Duodenal mucosa (tissue), 2 donors: Measurements from ENCODE around the gene ASB5.

Source experiments
- H3K27ac ChIP-seq: one replicate; pipeline ENCODE4 v1.7.0; 2013; ENCODE audit warnings: low read depth, low read length
- H3K27me3 ChIP-seq, 2 donors: one replicate each; pipeline ENCODE4 v1.7.0; 2013; ENCODE audit warnings: low read length in 2 of 2, control low read depth in 1 of 2; ENCODE audit not compliant: insufficient read depth in 2 of 2, control insufficient read depth in 1 of 2
- H3K36me3 ChIP-seq, 2 donors: one replicate each; pipeline ENCODE4 v1.7.0; 2013; ENCODE audit warnings: low read length in 2 of 2, control low read depth in 1 of 2; ENCODE audit not compliant: insufficient read depth in 2 of 2, control insufficient read depth in 1 of 2
- H3K4me1 ChIP-seq, 2 donors: one replicate each; pipeline ENCODE4 v1.7.0; 2013; ENCODE audit warnings: low read length in 2 of 2, control low read depth in 1 of 2; ENCODE audit not compliant: insufficient read depth in 2 of 2, control insufficient read depth in 1 of 2
- H3K4me3 ChIP-seq, 2 donors: one replicate each; pipeline ENCODE4 v1.7.0; 2013; ENCODE audit warnings: low read length in 2 of 2, low read depth in 1 of 2
- H3K9ac ChIP-seq, 2 donors: one replicate each; pipeline ENCODE4 v1.7.0; 2013; ENCODE audit warnings: low read length in 2 of 2, low read depth in 1 of 2
- H3K9me3 ChIP-seq, 2 donors: one replicate each; pipeline ENCODE4 v1.7.0; 2013; ENCODE audit warnings: low read length in 2 of 2, control low read depth in 1 of 2; ENCODE audit not compliant: control insufficient read depth in 1 of 2

Gene ASB5

DNA sequence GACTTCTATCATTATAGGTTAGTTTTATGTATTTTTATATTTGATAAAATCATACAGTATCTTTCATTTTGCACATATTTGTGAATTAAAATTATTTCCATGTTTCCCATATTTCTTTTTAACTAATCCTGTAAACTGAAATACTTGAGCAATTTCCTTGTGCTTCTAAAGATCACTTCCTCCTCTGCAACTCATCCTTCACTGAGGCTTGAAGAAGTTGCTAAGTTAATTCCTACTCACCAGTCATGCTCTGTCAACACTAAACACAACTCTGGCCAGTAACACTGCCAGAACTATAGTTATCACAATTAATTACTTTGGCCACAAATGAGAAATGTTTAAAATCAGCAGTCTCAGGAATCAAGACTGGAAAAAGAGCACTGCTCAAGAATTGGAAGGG lies 80.4 kb downstream of the ASB5 start:
- no peak overlapping the region for H3K27ac ChIP-seq
- no peaks in the 10 kb centered on the region for H3K4me1 ChIP-seq
- H3K9ac ChIP-seq = no peak overlapping the region
- H3K4me3 ChIP-seq = no peak overlapping the region
- H3K27me3 ChIP-seq = peaks cover 0 to 10% of the 10 kb centered on the region in 2 donors
- H3K36me3 ChIP-seq = no peaks in the 10 kb centered on the region
- H3K9me3 ChIP-seq = no peaks in the 10 kb centered on the region

GRCh38 chr4:176187624-176188023 lies 81.4 kb downstream of the ASB5 start:
- Histone ChIP-seq H3K9me3 (no peaks in the 10 kb centered on the region), H3K4me1 (no peaks in the 10 kb centered on the region), H3K36me3 (no peaks in the 10 kb centered on the region), H3K9ac (no peak overlapping the region), H3K27me3 (peaks cover 0 to 10% of the 10 kb centered on the region in 2 donors), H3K4me3 (no peak overlapping the region), H3K27ac (no peak overlapping the region)

DNA sequence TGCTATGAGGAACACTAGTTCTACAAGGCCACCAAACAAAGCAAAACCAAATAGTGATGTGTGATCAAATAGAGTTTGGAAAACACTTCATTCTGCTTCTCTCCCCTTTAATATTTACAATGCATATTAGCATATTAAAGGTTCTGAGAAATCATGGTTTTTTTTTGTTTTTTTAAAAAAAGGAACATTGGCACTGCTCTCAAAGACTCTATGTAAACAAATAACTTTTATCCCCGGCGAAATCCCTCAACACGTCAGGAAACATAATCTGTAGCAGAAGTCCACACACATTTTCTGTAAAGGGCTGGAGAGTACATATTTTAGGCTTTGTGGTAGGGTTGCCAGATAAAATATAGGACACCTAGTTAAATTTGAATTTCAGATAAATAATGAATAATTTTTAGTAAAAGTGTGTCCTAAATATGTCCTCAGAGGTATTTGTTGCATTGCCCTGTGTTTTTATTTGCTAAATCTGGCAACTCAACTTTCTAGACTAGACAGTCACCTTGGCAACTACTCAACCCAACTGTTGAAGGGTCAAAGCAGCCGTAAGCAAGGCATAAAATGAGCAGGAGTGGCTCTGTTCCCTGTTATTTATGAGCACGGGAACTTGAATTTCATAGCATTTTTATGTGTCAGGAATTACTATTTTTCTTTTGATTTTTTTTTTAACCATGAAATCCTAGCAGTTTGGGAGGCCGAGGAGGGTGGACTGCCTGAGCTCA lies 82.2 kb downstream of the ASB5 start:
- Histone ChIP-seq H3K27me3 (peaks cover 0 to 2% of the 10 kb centered on the region in 2 donors), H3K9me3 (no peaks in the 10 kb centered on the region), H3K36me3 (no peaks in the 10 kb centered on the region), H3K27ac (no peak overlapping the region), H3K4me3 (no peak overlapping the region), H3K9ac (no peak overlapping the region), H3K4me1 (no peaks in the 10 kb centered on the region)

DNA sequence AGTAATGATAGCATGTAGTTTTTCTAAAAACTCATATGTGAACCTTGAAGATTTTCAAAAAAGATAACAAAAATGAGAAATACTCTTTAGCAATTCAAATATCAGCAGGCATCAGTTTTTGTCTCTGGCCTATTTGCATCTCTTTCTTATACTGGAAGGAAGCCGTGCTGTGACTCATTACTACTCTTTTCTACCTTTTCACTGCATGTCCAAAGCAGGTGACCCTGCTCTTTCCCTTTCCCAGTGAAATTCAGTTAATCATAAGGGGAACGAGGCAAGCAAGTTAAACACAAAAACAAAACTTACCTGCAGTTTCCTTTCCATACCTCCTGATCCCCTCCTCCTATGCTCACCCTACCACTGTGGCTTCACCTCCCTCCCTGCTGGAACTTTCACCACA lies 83.0 kb downstream of the ASB5 start:
- Histone ChIP-seq H3K36me3 (no peaks in the 10 kb centered on the region), H3K9me3 (no peaks in the 10 kb centered on the region), H3K27ac (no peak overlapping the region)

GRCh38 chr4:176185051-176185450 lies 84.0 kb downstream of the ASB5 start:
- Histone ChIP-seq H3K9me3 (no peaks in the 10 kb centered on the region), H3K27ac (no peak overlapping the region), H3K4me1 (no peaks in the 10 kb centered on the region), H3K36me3 (no peaks in the 10 kb centered on the region), H3K27me3 (no peaks in the 10 kb centered on the region), H3K9ac (no peak overlapping the region), H3K4me3 (no peak overlapping the region)

More for the DNA sequence above, 83.0 kb downstream of the ASB5 start:
- H3K9ac ChIP-seq = no peak overlapping the region
- no peaks in the 10 kb centered on the region for H3K27me3 ChIP-seq
- H3K4me3 ChIP-seq = no peak overlapping the region
- H3K4me1 ChIP-seq = no peaks in the 10 kb centered on the region
